SK-N-MC (cell line): ENCODE measurements around the gene PTTG2.

Source experiments
- DNase-seq: peaks from one replicate; pipeline ENCODE4 v3.0.0-alpha.2; 2011; ENCODE audit warnings: low read depth, low spot score
- H3K27ac ChIP-seq: fragments of 200-600 bp; sonication (generic); 2 replicates; pipeline ENCODE4 v1.5.1; 2016; ENCODE audit warnings: mixed run types
- H3K36me3 ChIP-seq: fragments of 200-600 bp; sonication (generic); 2 replicates; pipeline ENCODE4 v1.6.1; 2017; ENCODE audit warnings: antibody characterized with exemption, low read length, mixed read lengths; ENCODE audit not compliant: insufficient read depth
- H3K4me3 ChIP-seq: fragments of 200-600 bp; sonication (generic); 2 replicates; pipeline ENCODE4 v1.5.1; 2016
- H3K9ac ChIP-seq: fragments of 200-600 bp; sonication (generic); 2 replicates; pipeline ENCODE4 v1.8.0; 2017; ENCODE audit warnings: mixed run types, mixed read lengths; ENCODE audit not compliant: insufficient read length
- H3K9me3 ChIP-seq: fragments of 200-600 bp; sonication (generic); 2 replicates; pipeline ENCODE4 v1.6.1; 2017; ENCODE audit warnings: low read depth, mild to moderate bottlenecking, antibody characterized with exemption, low read length, moderate library complexity, mixed read lengths
- EZH2 ChIP-seq: fragments of 200-600 bp; sonication (generic); IDR thresholded peaks from one replicate; pipeline ENCODE4 v1.6.1; 2017; ENCODE audit warnings: antibody characterized with exemption
- FOXP2 ChIP-seq: optimal IDR thresholded peaks from 2 replicates; pipeline ENCODE3; 2011; ENCODE audit warnings: mild to moderate bottlenecking, moderate library complexity; ENCODE audit not compliant: insufficient read depth; ENCODE audit errors: extremely low read length, control extremely low read depth
- POLR2AphosphoS5 ChIP-seq: IDR thresholded peaks from 2 replicates; pipeline ENCODE4 v1.6.1; 2012; ENCODE audit warnings: mild to moderate bottlenecking, low read depth, low read length, borderline replicate concordance

PTTG2 gene

GRCh38 chr4:38004062-38004461, 43.9 kb downstream of the PTTG2 start:
- no peaks in the 10 kb centered on the region for H3K9me3 ChIP-seq
- H3K4me3 ChIP-seq: no peak overlapping the region
- no peaks in the 10 kb centered on the region for H3K36me3 ChIP-seq
- DNase-seq: no peak
- no peak for TF ChIP-seq POLR2AphosphoS5
- no peak for TF ChIP-seq FOXP2
- TF ChIP-seq EZH2: no peak
- H3K9ac ChIP-seq: no peak overlapping the region
- no peak overlapping the region for H3K27ac ChIP-seq

- H3K27ac ChIP-seq: no peak overlapping the region
- no peak for DNase-seq
- no peak overlapping the region for H3K4me3 ChIP-seq
- H3K9me3 ChIP-seq: no peaks in the 10 kb centered on the region
- H3K36me3 ChIP-seq: no peaks in the 10 kb centered on the region
- TF ChIP-seq FOXP2 (no peak), POLR2AphosphoS5 (no peak), EZH2 (no peak)
- H3K9ac ChIP-seq: no peak overlapping the region
Measured at GRCh38 chr4:38004887-38005286, 44.7 kb downstream of the PTTG2 start.

GRCh38 chr4:38005637-38006036, 45.4 kb downstream of the PTTG2 start:
- H3K36me3 ChIP-seq: no peaks in the 10 kb centered on the region
- H3K9me3 ChIP-seq: no peaks in the 10 kb centered on the region
- H3K4me3 ChIP-seq: no peak overlapping the region
- no peak overlapping the region for H3K27ac ChIP-seq
- TF ChIP-seq FOXP2 (no peak), POLR2AphosphoS5 (no peak), EZH2 (no peak)
- DNase-seq: no peak
- no peak overlapping the region for H3K9ac ChIP-seq

GRCh38 chr4:38007645-38008044, 47.4 kb downstream of the PTTG2 start:
- H3K9me3 ChIP-seq: no peaks in the 10 kb centered on the region
- TF ChIP-seq FOXP2: no peak
- no peak for TF ChIP-seq POLR2AphosphoS5
- TF ChIP-seq EZH2: no peak
- no peaks in the 10 kb centered on the region for H3K36me3 ChIP-seq
- no peak for DNase-seq
- no peak overlapping the region for H3K9ac ChIP-seq
- H3K4me3 ChIP-seq: no peak overlapping the region
- H3K27ac ChIP-seq: no peak overlapping the region

GRCh38 chr4:38008571-38009021, 48.4 kb downstream of the PTTG2 start:
- H3K27ac ChIP-seq: no peak overlapping the region
- TF ChIP-seq POLR2AphosphoS5 (no peak), EZH2 (no peak), FOXP2 (no peak)
- DNase-seq: no peak

GRCh38 chr4:38009421-38009820, 49.2 kb downstream of the PTTG2 start:
- Histone ChIP-seq H3K9me3 (no peaks in the 10 kb centered on the region), H3K36me3 (no peaks in the 10 kb centered on the region), H3K27ac (no peak overlapping the region), H3K4me3 (no peak overlapping the region), H3K9ac (no peak overlapping the region)
- no peak for TF ChIP-seq FOXP2
- no peak for TF ChIP-seq POLR2AphosphoS5
- TF ChIP-seq EZH2: no peak
- no peak for DNase-seq

More at GRCh38 chr4:38008571-38009021, 48.4 kb downstream of the PTTG2 start:
- Histone ChIP-seq H3K9ac (no peak overlapping the region), H3K4me3 (no peak overlapping the region), H3K9me3 (no peaks in the 10 kb centered on the region), H3K36me3 (no peaks in the 10 kb centered on the region)

- Histone ChIP-seq H3K4me3 (no peak overlapping the region), H3K36me3 (no peaks in the 10 kb centered on the region), H3K27ac (no peak overlapping the region), H3K9me3 (no peaks in the 10 kb centered on the region), H3K9ac (no peak overlapping the region)
- DNase-seq: no peak
- TF ChIP-seq POLR2AphosphoS5: no peak
- TF ChIP-seq EZH2: no peak
- TF ChIP-seq FOXP2: no peak
Measured at GRCh38 chr4:38009949-38010348, 49.8 kb downstream of the PTTG2 start.
